GM21367 (cell line): Measurements from ENCODE around the gene BAX.

Experiments
- ATAC-seq: cut with Tn5 transposase; IDR thresholded peaks from one replicate; pipeline ENCODE4 v1.9.1; 2021; ENCODE audit not compliant: unreplicated experiment

Gene BAX

GRCh38 chr19:48961673-48962028, 7.0 kb downstream of the BAX start:
- ATAC-seq: no peak

GRCh38 chr19:48962029-48962848, 7.6 kb downstream of the BAX start:
- peak; percentile 27 for ATAC-seq

GRCh38 chr19:48962849-48963165, 8.1 kb downstream of the BAX start:
- ATAC-seq: no peak

GRCh38 chr19:48963371-48964204, 8.9 kb downstream of the BAX start:
- ATAC-seq: no peak

GRCh38 chr19:48964205-48965039, 9.7 kb downstream of the BAX start:
- ATAC-seq: no peak

GRCh38 chr19:48965040-48965805, 10.5 kb downstream of the BAX start, which contains the start of gene FTL:
TSS of gene FTL (plus strand) at chr19:48965309. CDS start at chr19:48965508, 199 bp downstream.
- peak; percentile 52 for ATAC-seq

- ATAC-seq: no peak
Measured at GRCh38 chr19:48965806-48966540, 11.3 kb downstream of the BAX start.

- ATAC-seq: no peak
Measured at GRCh38 chr19:48966541-48967345, 12.1 kb downstream of the BAX start.

GRCh38 chr19:48967346-48968178, 12.9 kb downstream of the BAX start:
- ATAC-seq: no peak

- ATAC-seq: no peak
Measured at GRCh38 chr19:48968179-48968661, 13.5 kb downstream of the BAX start.

GRCh38 chr19:48968813-48969218, 14.1 kb downstream of the BAX start:
- ATAC-seq: no peak

GRCh38 chr19:48969276-48970138, 14.8 kb downstream of the BAX start:
- ATAC-seq: no peak

- no peak for ATAC-seq
Measured at GRCh38 chr19:48970139-48970766, 15.6 kb downstream of the BAX start.

- ATAC-seq: no peak
Measured at GRCh38 chr19:48970923-48971395, 16.3 kb downstream of the BAX start.

- ATAC-seq: no peak
Measured at GRCh38 chr19:48975947-48976847, 21.5 kb downstream of the BAX start.
